Measurements from ENCODE around the gene DNAJC13. TPM values are rescaled to one million over a fixed set of nuclear protein-coding genes. Genes with fewer than 3 reads are reported as not detected.

DNAJC13 gene
- total RNA-seq, 1 experiment from 2014 or later: 28.8 TPM

GRCh38 chr3:132414841-132415240 is 2.5 kb upstream of the DNAJC13 start:
- H3K27ac ChIP-seq (ENCODE audit: low read depth, low read length): no peak overlapping the region
- no peaks in the 10 kb centered on the region for H3K9me3 ChIP-seq (ENCODE audit: control insufficient read depth in 1 of 2, insufficient read depth in 1 of 2, low read depth in 1 of 2, low read length in 2 of 2)
- no peak overlapping the region for H3K9ac ChIP-seq (ENCODE audit: low read length)
- no peaks in the 10 kb centered on the region for H3K9me2 ChIP-seq (ENCODE audit: insufficient read depth)
- TF ChIP-seq EZH2 (IDR thresholded peaks at IDR 0.05) (no peak), CTCF (IDR thresholded peaks at IDR 0.05 in 2 of 3, conservative IDR thresholded peaks at IDR 0.05 in 1 of 3; ENCODE audit: borderline replicate concordance in 1 of 3, insufficient read depth in 1 of 3, low read depth in 2 of 3, low read length in 2 of 3) (no peak), FOSL1 (IDR thresholded peaks at IDR 0.05; ENCODE audit: low read depth) (no peak), ELF1 (IDR thresholded peaks at IDR 0.05; ENCODE audit: borderline replicate concordance, low read depth) (no peak), SRF (IDR thresholded peaks at IDR 0.05; ENCODE audit: low read depth) (no peak), ZNF274 (IDR thresholded peaks at IDR 0.05; ENCODE audit: low read depth, low read length) (no peak), CEBPB (IDR thresholded peaks at IDR 0.05; ENCODE audit: low read depth) (no peak), ZBTB33 (IDR thresholded peaks at IDR 0.05; ENCODE audit: extremely low read depth, insufficient replicate concordance, low read length) (no peak), CBX3 (IDR thresholded peaks at IDR 0.05; ENCODE audit: low read depth) (no peak), SIN3A (IDR thresholded peaks at IDR 0.05; ENCODE audit: low read depth) (no peak), JUND (IDR thresholded peaks at IDR 0.05) (no peak), POLR2A (IDR thresholded peaks at IDR 0.05; ENCODE audit: borderline replicate concordance, extremely low read depth, insufficient read depth, insufficient read length) (no peak), POLR2AphosphoS5 (IDR thresholded peaks at IDR 0.05; ENCODE audit: low read depth, low read length) (no peak), TCF7L2 (IDR thresholded peaks at IDR 0.05; ENCODE audit: borderline replicate concordance, extremely low read depth, insufficient read depth, insufficient read length) (no peak), MAX (IDR thresholded peaks at IDR 0.05) (no peak)
- H3K4me3 ChIP-seq (replicated peaks in 1 of 2; ENCODE audit: low read depth in 1 of 2, low read length in 2 of 2): no peak overlapping the region
- peaks cover 23% of the 10 kb centered on the region for H3K79me2 ChIP-seq (ENCODE audit: insufficient read depth, low read length)
- DNase-seq (ENCODE audit: low read depth, low spot score): no peak
- ChIA-PET POLR2A (no interaction called here), CTCF (no interaction called here), RAD21 (ENCODE audit: low non-redundant PET in 1 of 2, low total read pairs in 2 of 2, uncharacterized antibody in 2 of 2, unreplicated experiment in 2 of 2) (no interaction called here)
- intact Hi-C loops (cut with micrococcal nuclease): no loop called here
- no peak overlapping the region for H2AFZ ChIP-seq (ENCODE audit: low read depth, low read length, poor library complexity, severe bottlenecking)
- no TSS peak for BruUV-seq (replicated peaks)
- H3K4me2 ChIP-seq (ENCODE audit: low read length): no peak overlapping the region
- H3K4me1 ChIP-seq (ENCODE audit: control insufficient read depth in 1 of 2, insufficient read depth in 2 of 2, low read length in 2 of 2): peaks cover 0 to 13% of the 10 kb centered on the region in 2 experiments; a peak in 2 of 4 replicates
- H4K20me1 ChIP-seq (ENCODE audit: insufficient read depth): no peaks in the 10 kb centered on the region
- no peaks in the 10 kb centered on the region for H3K36me3 ChIP-seq (ENCODE audit: control insufficient read depth in 1 of 2, insufficient read depth in 2 of 2, low read length in 2 of 2)
- H3K27me3 ChIP-seq (ENCODE audit: insufficient read depth, low read length): no peaks in the 10 kb centered on the region
- ATAC-seq: no peak
